Caco-2 (cell line): ENCODE results near the gene TRMT1L. TPM values are rescaled to one million over a fixed set of nuclear protein-coding genes. Genes with fewer than 3 reads are reported as not detected.

Source experiments
- BruUV-seq: library from RNA; stranded (reverse); fragments of 400-500 nt; replicated peaks from 2 replicates; lab custom pipeline; 2021; lab: Mats Ljungman, UMichigan
- CTCF ChIA-PET: fragments of 300-600 bp; sonication (Branson Sonifier 250); formaldehyde crosslinking; loops from one replicate; lab custom pipeline; 2022; ENCODE audit warnings: antibody characterized with exemption; lab: Charles Lee
- POLR2A ChIA-PET: fragments of 300-600 bp; sonication (Branson Sonifier 250); formaldehyde crosslinking; loops from one replicate; lab custom pipeline; 2022; ENCODE audit warnings: antibody characterized with exemption; lab: Charles Lee
- DNase-seq, 2 experiments: peaks; one replicate each; pipeline versions ENCODE4 v3.0.0 to v3.0.0-alpha.2; 2020 to 2022
- H3K27me3 ChIP-seq: replicated peaks from 2 replicates; pipeline ENCODE4 v1.6.0; 2011; ENCODE audit warnings: low read length; ENCODE audit not compliant: control insufficient read depth, insufficient read depth
- H3K36me3 ChIP-seq: 2 replicates; pipeline ENCODE4 v1.5.1; 2011; ENCODE audit warnings: low read length; ENCODE audit not compliant: control insufficient read depth, insufficient read depth
- H3K4me1 ChIP-seq: fragments of 250-450 bp; sonication (Bioruptor Pico); 2 replicates; pipeline ENCODE4 v1.5.1; 2020; ENCODE audit warnings: mild to moderate bottlenecking
- H3K4me3 ChIP-seq: 2 replicates; pipeline ENCODE4 v1.5.1; 2011; ENCODE audit warnings: low read depth, mild to moderate bottlenecking, control low read depth, low read length
- H3K9me3 ChIP-seq: fragments of 250-450 bp; sonication (Bioruptor Pico); 2 replicates; pipeline ENCODE4 v1.5.1; 2020; ENCODE audit warnings: mild to moderate bottlenecking, moderate library complexity
- H3K27ac Mint-ChIP-seq: one replicate; pipeline ENCODE4 v1.8.0; 2022; ENCODE audit warnings: mixed read lengths; ENCODE audit not compliant: unreplicated experiment
- H3K27me3 Mint-ChIP-seq: one replicate; pipeline ENCODE4 v1.8.0; 2022; ENCODE audit warnings: mixed read lengths; ENCODE audit not compliant: insufficient read depth, unreplicated experiment
- H3K36me3 Mint-ChIP-seq: one replicate; pipeline ENCODE4 v1.8.0; 2022; ENCODE audit warnings: mild to moderate bottlenecking, mixed read lengths; ENCODE audit not compliant: insufficient read depth, unreplicated experiment
- H3K4me1 Mint-ChIP-seq: one replicate; pipeline ENCODE4 v1.8.0; 2022; ENCODE audit warnings: low read depth, mixed read lengths; ENCODE audit not compliant: unreplicated experiment
- H3K4me3 Mint-ChIP-seq: one replicate; pipeline ENCODE4 v1.8.0; 2022; ENCODE audit warnings: mild to moderate bottlenecking, moderate library complexity, mixed read lengths; ENCODE audit not compliant: unreplicated experiment
- H3K9me3 Mint-ChIP-seq: one replicate; pipeline ENCODE4 v1.8.0; 2022; ENCODE audit warnings: mixed read lengths; ENCODE audit not compliant: unreplicated experiment
- intact Hi-C: fragments of 100-400 bp; cut with micrococcal nuclease; formaldehyde crosslinking; loops from one replicate; pipeline ENCODE4 v1.10.0; 2022; ENCODE audit not compliant: unreplicated experiment
- total RNA-seq: library from RNA; stranded (reverse); gene quantifications from 2 replicates; pipeline ENCODE4 v1.2.3, GENCODE V29; 2022
- TF ChIP-seq, protein P1 (sequence below), 2 experiments: fragments of 200-600 bp in 1 of 2; IDR thresholded peaks; 1 replicate in 1 of 2; 2 replicates in 1 of 2; pipeline versions ENCODE4 v1.5.1 to v1.8.0; 2011 to 2022; ENCODE audit warnings: antibody characterized with exemption in 1 of 2, control low read depth in 1 of 2, inconsistent platforms in 1 of 2, low read depth in 1 of 2, low read length in 1 of 2, mild to moderate bottlenecking in 1 of 2, moderate library complexity in 1 of 2; ENCODE audit not compliant: insufficient read depth in 1 of 2, severe bottlenecking in 1 of 2, unreplicated experiment in 1 of 2

TRMT1L gene
- total RNA-seq, 1 experiment from 2014 or later = 14.2 TPM

DNA sequence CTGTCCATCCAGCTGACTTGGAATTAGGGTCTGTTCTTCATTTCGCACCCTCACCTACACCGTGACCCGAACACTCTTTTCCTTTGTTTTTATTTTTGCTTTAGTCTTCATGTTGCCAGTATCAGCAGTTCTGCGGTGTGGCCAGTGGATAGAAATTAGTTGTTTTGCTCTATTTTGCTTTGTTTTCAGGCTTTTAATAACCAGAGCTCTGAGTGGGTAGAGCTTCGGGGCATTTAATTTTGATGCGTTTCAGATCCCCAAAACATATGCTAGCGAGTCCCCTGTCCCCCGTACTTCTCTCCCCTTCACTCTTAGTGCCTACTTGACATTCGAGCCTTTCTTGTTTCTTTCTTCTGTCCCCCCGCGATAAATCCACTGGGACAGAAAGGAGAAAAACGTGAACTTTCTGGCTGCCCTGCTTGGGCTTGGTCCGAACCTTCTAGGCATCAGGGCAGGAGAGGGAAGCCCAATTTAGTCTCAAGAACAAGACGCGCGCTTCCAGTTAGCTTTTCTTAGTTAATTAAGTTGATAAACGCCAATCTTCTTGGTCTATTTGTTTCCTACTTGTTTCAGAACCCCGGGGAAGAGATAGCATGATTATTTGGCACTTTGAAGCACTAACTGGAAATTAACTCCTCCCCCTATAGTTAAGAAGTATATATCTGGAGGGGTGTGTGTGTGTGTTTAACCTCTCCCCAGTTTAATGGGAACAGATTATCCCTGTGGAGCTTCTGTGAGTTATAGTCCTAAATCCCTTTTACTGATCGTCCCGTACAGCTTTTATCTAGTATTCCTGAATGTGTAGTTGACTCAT lies 1.1 kb upstream of the TRMT1L start:
- Mint-ChIP-seq H3K4me3 (peak overlapping the region; percentile 93), H3K27ac (peak overlapping the region; percentile 87), H3K4me1 (no peaks in the 10 kb centered on the region), H3K36me3 (no peaks in the 10 kb centered on the region), H3K9me3 (no peaks in the 10 kb centered on the region), H3K27me3 (no peaks in the 10 kb centered on the region)
- Histone ChIP-seq H3K9me3 (no peaks in the 10 kb centered on the region), H3K36me3 (no peaks in the 10 kb centered on the region), H3K27me3 (no peaks in the 10 kb centered on the region), H3K4me1 (peaks cover 9% of the 10 kb centered on the region; the same call in 1 of the 2 replicates), H3K4me3 (peak overlapping the region; percentile 88)
- no peak for DNase-seq
- TSS peak; percentile 39 for BruUV-seq
- CTCF ChIA-PET = interaction anchor here (0.9 to 2.1 kb wide), 2 partner anchors 12 to 13 kb away, joined by 4 to 16 read pairs; no protein-coding TSS in a partner anchor
- TF ChIP-seq, protein P1, sequence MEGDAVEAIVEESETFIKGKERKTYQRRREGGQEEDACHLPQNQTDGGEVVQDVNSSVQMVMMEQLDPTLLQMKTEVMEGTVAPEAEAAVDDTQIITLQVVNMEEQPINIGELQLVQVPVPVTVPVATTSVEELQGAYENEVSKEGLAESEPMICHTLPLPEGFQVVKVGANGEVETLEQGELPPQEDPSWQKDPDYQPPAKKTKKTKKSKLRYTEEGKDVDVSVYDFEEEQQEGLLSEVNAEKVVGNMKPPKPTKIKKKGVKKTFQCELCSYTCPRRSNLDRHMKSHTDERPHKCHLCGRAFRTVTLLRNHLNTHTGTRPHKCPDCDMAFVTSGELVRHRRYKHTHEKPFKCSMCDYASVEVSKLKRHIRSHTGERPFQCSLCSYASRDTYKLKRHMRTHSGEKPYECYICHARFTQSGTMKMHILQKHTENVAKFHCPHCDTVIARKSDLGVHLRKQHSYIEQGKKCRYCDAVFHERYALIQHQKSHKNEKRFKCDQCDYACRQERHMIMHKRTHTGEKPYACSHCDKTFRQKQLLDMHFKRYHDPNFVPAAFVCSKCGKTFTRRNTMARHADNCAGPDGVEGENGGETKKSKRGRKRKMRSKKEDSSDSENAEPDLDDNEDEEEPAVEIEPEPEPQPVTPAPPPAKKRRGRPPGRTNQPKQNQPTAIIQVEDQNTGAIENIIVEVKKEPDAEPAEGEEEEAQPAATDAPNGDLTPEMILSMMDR (IDR thresholded peaks at IDR 0.05; ENCODE audit: insufficient read depth in 1 of 2, low read depth in 1 of 2, low read length in 1 of 2, severe bottlenecking in 1 of 2, unreplicated experiment in 1 of 2) = no peak
- POLR2A ChIA-PET = interaction anchor here (1.0 kb wide), 1 partner anchor 159 kb away, joined by 10 read pairs; the partner anchor contains the start of gene IVNS1ABP
- intact Hi-C loops = loop anchor here (2.0 to 5.0 kb wide), 5 partner anchors 111 to 401 kb away; partner anchors contain the start of genes IVNS1ABP and RNF2

DNA sequence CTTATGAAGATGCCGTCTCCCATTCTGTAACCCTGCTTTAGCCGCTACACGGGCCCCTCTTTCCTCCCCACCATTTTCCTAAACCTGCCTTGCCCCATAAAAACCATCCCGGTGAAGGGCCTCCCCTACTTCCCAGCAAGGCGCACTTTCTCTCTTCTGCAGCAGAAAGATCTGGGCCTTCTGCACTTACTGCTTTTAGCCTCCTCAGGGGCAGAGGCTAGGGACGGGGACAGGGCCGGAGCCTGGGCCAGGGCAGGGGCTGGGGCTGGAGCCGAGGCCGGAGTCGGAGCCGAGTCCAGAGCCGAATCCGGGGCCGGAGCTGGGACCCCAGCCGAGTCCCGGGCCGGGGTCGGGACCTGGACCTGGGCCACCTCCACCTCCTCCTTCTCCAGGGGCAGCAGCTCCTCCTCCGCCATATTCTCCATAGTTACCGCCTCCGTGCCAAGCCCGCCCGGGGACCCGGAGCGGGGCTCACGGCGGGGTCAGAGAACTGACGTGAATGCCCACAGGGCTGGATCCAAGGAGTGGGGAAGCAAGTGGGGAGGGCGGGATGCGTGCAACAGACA lies 382 bp downstream of the TRMT1L start:
- BruUV-seq = TSS peak; percentile 68
- peak overlapping the region; percentile 87 for H3K27ac Mint-ChIP-seq
- Histone ChIP-seq H3K36me3 (no peaks in the 10 kb centered on the region), H3K9me3 (no peaks in the 10 kb centered on the region), H3K4me1 (peaks cover 13% of the 10 kb centered on the region; the same call in 1 of the 2 replicates), H3K4me3 (peak overlapping the region; percentile 88), H3K27me3 (no peaks in the 10 kb centered on the region)
- POLR2A ChIA-PET = interaction anchor here (0.6 kb wide), 4 partner anchors 101 to 161 kb away, joined by 3 to 4 read pairs (median 3); partner anchors contain the start of genes IVNS1ABP and RNF2
- TF ChIP-seq, protein P1 (IDR thresholded peaks at IDR 0.05; ENCODE audit: insufficient read depth in 1 of 2, low read depth in 1 of 2, low read length in 1 of 2, severe bottlenecking in 1 of 2, unreplicated experiment in 1 of 2) = no peak
- H3K27me3 Mint-ChIP-seq = no peaks in the 10 kb centered on the region
- H3K9me3 Mint-ChIP-seq = no peaks in the 10 kb centered on the region
- DNase-seq = no peak
- intact Hi-C loops = loop anchor here (2.0 to 5.0 kb wide), 5 partner anchors 109 to 399 kb away; partner anchors contain the start of genes IVNS1ABP and RNF2
- H3K4me3 Mint-ChIP-seq = peak overlapping the region; percentile 93
- H3K4me1 Mint-ChIP-seq = peaks cover 7% of the 10 kb centered on the region
- no peaks in the 10 kb centered on the region for H3K36me3 Mint-ChIP-seq
- CTCF ChIA-PET = interaction anchor here (1.0 to 2.1 kb wide), 2 partner anchors 14 to 351 kb away, joined by 3 to 16 read pairs; no protein-coding TSS in a partner anchor
